Endothelial cell of umbilical vein (primary cell): ENCODE measurements around the gene TSHB.

ENCODE experiments used
- EZH2 ChIP-seq: IDR thresholded peaks from 2 replicates; pipeline ENCODE4 v1.6.1; 2012; ENCODE audit warnings: borderline replicate concordance, low read depth, mild to moderate bottlenecking, moderate library complexity, low read length, inconsistent platforms; ENCODE audit not compliant: severe bottlenecking
- FOS ChIP-seq: IDR thresholded peaks from 2 replicates; pipeline ENCODE4 v1.6.1; 2011; ENCODE audit warnings: mild to moderate bottlenecking, low read length, moderate library complexity, borderline replicate concordance; ENCODE audit not compliant: insufficient read depth
- JUN ChIP-seq: IDR thresholded peaks from 2 replicates; pipeline ENCODE4 v1.6.1; 2011; ENCODE audit warnings: borderline replicate concordance, low read depth; ENCODE audit not compliant: insufficient read length, insufficient read depth
- MYC ChIP-seq: IDR thresholded peaks from one replicate; pipeline ENCODE4 v1.6.1; 2011; ENCODE audit warnings: mild to moderate bottlenecking, low read depth, low read length
- POLR2A ChIP-seq: IDR thresholded peaks from 2 replicates; pipeline ENCODE4 v1.6.1; 2012; ENCODE audit warnings: low read depth, mild to moderate bottlenecking, control low read depth, low read length
- POLR2AphosphoS5 ChIP-seq: IDR thresholded peaks from 2 replicates; pipeline ENCODE4 v1.6.1; 2012; ENCODE audit warnings: low read depth, mild to moderate bottlenecking, control low read depth, low read length, moderate library complexity; ENCODE audit not compliant: insufficient read depth
- TF ChIP-seq, protein P1 (sequence below), 2 donors: IDR thresholded peaks; 1 replicate in 1 of 2; 2 replicates in 1 of 2; pipeline ENCODE4 v1.5.1; 2011; ENCODE audit warnings: low read length in 2 of 2, mild to moderate bottlenecking in 2 of 2, moderate library complexity in 2 of 2, control low read depth in 1 of 2, inconsistent platforms in 1 of 2, low read depth in 1 of 2; ENCODE audit not compliant: insufficient read depth in 1 of 2; ENCODE audit errors: extremely low read depth in 1 of 2

DNA sequence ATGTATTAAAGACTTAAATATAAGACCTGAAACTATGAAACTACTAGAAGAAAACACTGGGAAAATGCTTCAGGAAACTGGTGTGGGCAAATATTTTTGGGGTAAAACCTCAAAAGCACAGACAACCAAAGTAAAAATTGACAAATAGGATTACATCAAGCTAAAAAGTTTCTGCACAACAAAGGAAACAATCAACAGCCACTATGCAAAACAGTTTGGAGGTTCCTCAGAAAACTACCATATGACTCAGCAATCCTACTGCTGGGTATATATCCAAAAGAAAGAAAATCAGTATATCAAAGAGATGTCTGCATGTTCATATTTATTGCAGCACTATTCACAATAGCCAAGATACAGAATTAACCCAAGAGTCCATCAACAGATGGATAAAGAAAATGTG, 17.1 kb downstream of the TSHB start:
- TF ChIP-seq, protein P1, sequence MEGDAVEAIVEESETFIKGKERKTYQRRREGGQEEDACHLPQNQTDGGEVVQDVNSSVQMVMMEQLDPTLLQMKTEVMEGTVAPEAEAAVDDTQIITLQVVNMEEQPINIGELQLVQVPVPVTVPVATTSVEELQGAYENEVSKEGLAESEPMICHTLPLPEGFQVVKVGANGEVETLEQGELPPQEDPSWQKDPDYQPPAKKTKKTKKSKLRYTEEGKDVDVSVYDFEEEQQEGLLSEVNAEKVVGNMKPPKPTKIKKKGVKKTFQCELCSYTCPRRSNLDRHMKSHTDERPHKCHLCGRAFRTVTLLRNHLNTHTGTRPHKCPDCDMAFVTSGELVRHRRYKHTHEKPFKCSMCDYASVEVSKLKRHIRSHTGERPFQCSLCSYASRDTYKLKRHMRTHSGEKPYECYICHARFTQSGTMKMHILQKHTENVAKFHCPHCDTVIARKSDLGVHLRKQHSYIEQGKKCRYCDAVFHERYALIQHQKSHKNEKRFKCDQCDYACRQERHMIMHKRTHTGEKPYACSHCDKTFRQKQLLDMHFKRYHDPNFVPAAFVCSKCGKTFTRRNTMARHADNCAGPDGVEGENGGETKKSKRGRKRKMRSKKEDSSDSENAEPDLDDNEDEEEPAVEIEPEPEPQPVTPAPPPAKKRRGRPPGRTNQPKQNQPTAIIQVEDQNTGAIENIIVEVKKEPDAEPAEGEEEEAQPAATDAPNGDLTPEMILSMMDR (IDR thresholded peaks at IDR 0.05; ENCODE audit: extremely low read depth in 1 of 2, insufficient read depth in 1 of 2, low read depth in 1 of 2, low read length in 2 of 2), result no peak
- TF ChIP-seq FOS, result no peak
- TF ChIP-seq MYC, result no peak
- no peak for TF ChIP-seq EZH2
- no peak for TF ChIP-seq JUN
- TF ChIP-seq POLR2AphosphoS5, result no peak
- TF ChIP-seq POLR2A, result no peak
